GDM1 (cell line): ENCODE measurements around the gene FBLN1.
"Not testable (repeated sequence)": the region's sequence is repeated elsewhere in the genome, so short reads cannot be mapped to it uniquely, and the experiment has no call there.

Source experiments
- DNase-seq: peaks from one replicate; lab custom pipeline; 2025; lab: John Stamatoyannopoulos, UW

FBLN1 gene

DNA sequence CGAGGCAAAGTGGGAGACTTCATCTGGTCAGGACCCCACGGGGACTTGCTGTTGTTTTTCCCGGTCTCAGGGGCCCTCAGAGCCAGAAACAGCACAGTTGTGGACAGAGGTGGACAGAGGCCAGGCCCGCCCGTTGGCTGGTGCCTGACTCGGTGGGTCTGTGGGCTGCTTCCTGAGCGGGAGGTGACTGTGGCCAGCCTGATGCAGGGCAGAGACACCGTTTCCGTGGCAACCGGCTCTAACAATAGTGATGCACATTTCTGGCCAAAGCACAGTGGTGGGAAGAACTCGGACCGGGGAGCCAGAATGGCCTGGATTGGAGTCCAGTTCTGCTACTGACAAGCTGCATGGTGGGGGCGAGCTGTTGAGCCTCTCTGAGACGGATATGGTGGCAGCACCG lies 110.3 kb downstream of the FBLN1 start:
- DNase-seq = no peak

DNA sequence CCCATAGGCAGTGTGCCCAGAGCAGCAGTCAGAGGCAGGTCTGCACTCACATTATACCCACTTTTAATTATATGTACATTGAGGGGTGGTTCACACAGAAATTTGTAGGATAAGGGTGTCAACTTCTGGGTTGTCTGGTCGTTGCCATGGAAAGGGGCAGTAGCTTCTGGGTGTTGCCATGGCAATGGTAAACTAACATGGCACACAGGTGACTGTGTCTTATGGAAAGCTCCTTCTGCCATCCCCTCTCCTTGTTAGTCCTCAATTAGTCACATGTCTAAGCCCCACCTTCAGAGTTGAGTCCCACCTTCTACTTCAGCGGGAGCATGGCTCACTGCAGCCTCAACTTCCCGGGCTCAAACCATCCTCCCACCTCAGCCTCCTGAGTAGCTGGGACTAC lies 112.7 kb downstream of the FBLN1 start:
- no peak for DNase-seq

DNA sequence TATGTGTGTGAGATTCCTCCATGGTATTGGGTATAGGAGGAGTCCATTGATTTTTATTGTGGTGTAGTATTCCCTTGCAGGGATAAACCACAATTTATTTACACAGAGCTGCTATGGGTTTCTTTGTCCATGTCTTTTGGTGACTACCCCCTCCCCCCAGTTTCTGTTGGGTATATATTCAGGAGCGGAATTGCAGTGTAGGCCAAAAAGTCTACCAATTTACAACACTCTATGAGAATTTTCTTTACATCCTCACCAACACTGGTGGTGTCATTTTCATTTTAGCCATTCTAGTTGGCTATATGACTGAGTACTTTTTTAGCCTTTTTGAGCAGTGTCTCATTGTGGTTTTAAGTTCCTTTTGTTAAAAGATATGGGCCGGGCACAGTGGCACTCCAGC lies 113.7 kb downstream of the FBLN1 start:
- DNase-seq = no peak

DNA sequence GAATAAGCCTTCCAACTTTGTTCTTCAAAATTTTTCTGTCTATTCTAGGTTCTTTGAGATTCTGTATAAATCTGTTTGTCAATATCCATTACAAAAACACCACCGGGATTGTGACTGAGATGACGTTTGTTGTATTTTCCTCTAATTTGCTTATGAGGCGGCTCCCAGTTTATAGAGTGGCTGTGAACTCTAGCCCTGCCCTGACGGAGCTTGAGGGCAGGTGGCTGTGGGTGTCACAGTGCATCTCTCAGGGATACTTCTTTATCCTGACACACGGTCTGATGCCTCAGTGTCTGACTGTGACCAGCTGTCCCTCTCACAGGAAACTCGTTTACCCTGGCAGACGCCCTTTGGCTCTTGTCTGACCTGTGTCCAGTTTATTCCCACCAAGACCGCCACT lies 115.3 kb downstream of the FBLN1 start:
- no peak for DNase-seq

DNA sequence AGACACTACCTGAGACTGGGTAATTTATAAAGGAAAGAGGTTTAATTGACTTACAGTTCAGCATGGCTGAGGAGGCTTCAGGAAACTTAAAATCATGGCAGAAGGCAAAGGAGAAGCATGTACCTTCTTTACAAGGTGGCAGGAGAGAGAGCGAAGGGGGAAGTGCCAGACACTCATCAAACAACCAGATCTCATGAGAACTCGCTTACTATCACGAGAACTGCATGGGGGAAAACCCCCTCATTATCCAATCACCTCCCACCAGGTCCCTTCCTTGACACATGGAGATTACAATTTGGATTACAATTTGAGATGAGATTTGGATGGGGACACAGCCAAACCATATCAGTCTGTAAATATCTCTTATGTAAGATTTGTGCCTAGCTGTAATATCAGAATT lies 118.0 kb downstream of the FBLN1 start:
- DNase-seq = no peak

DNA sequence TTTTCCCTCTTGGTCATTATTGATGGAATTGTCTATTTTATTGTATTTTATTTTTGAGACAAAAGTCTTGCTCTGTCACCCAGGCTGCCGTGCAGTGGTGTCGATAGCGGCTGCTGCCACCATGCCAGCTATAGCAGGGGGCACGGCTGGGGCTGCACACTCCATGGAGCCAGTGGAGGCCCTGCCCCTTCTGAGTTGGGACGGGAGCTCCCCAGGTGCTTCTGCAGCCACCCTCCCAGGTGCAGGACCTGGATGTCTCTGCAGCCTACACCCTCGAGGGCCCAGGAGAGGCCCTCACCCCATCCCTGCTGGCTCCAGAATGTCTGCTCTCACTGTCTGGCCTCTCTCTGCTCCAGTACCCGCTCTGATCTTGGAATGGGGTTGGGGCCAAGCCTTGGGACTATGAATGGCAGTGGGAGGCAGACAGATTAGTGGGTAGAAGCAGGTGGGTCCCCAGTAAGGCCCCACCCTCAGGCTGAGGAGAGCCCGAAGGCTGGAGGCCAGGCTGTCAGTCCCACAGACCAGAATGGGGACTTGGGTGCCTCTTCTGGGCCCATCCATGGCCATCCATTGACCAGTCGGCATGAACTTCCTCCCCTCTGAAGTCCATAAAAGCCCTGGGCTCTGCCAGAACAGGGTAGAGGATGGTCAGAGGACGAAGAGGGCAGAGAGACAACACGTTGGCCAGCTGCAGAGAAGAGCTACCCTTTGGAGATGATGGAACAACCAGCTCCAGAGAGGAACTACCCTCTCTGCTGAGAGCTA lies 119.3 kb downstream of the FBLN1 start:
- no peak for DNase-seq

DNA sequence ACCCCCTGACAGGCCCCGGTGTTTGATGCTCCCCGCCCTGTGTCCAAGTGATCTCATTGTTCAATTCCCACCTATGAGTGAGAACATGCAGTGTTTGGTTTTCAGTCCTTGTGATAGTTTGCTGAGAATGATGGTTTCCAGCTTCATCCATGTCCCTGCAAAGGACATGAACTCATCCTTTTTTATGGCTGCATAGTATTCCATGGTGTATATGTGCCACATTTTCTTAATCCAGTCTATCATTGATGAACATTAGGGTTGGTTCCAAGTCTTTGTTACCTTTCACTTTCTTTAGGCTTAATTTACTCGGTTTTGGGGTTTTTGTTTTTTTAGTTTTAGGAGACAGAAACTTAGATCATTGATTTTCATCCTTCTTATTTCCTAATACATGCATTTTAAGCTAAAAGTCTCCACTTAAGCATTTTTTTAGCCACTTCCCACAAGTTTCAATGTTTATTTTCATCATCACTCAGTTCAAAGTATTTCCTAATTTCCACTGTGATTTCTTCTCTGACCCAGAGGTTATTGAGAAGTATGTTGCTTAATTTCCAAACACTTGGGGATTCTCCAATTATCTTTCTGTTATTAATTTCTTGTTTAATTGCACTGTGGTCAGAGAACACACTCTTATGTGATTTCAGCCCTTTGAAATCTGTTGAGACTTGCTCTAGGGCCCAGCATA lies 120.9 kb downstream of the FBLN1 start:
- DNase-seq = not testable (repeated sequence)

DNA sequence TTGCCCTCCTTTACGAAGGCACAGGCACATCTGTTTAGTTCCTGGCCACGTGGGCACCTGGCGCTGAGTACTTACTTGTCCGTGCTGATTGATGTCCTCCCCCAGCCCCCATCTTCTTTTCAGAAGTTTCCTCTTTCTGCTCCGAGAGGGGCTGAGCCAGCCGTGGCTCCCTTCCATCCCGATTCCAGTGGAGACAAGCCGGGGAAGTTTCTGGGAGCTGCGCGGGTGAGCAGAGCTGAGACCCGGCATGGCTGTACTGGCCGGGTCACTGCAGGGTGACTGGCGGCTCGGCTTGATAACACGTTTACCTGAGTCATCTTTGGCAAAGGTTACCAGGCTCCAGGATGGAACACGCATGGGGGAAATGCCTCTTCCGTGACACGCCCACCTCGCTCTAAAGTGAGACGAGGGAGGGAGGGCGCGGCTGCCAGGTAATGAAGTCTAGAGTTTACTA lies 123.5 kb downstream of the FBLN1 start:
- no peak for DNase-seq

DNA sequence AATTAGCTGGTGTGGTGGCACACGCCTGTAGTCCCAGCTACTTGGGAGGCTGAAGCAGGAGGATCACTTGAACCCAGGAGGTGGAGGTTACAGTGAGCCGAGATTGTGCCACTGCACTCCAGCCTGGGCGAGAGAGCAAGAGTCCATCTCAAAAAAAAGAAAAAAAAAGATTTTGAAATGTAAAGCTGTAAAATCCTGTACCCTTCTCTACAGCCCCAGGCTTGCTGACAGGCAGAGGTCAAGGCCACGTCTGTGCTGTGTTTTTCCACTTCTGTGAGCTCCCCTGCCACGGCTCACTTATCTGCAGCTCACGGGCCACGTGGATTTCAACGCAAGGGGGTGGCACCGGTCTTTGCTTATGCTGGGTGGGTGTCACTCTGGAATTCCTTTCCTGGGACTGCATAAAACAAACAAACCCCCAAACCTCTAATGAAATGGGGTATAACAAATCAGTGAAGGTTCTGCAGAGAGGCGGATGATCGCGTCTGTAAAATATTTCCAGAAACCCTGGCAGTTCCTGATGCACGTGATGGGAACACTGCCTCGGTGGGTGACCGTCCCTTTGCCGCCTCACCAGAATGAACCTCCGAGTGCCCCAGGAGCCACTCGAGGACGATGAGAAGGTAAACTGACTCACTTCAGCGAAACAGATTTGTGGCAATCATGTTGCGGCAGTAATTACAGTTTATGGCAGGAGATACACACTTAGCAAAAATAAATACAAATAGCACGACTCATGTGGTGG lies 125.0 kb downstream of the FBLN1 start:
- DNase-seq = no peak

DNA sequence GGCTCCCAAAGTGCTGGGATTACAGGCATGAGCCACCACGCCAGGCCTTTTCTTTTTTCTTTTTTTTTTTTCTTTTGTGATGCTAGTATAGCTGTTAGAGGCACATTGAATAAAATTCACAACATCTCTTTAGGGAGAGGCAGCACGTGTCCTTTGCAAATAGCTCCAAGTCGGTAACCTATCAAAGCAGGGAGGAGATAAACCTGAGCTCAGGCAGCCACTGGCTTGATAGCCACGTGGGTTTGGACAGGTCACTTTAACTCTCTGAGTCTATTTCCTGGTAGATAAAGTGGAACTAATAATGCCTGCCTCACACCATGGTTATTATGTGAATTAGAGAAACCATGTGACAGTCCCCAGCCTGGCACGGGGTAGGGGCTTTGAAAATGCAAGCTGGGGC lies 125.8 kb downstream of the FBLN1 start:
- no peak for DNase-seq

DNA sequence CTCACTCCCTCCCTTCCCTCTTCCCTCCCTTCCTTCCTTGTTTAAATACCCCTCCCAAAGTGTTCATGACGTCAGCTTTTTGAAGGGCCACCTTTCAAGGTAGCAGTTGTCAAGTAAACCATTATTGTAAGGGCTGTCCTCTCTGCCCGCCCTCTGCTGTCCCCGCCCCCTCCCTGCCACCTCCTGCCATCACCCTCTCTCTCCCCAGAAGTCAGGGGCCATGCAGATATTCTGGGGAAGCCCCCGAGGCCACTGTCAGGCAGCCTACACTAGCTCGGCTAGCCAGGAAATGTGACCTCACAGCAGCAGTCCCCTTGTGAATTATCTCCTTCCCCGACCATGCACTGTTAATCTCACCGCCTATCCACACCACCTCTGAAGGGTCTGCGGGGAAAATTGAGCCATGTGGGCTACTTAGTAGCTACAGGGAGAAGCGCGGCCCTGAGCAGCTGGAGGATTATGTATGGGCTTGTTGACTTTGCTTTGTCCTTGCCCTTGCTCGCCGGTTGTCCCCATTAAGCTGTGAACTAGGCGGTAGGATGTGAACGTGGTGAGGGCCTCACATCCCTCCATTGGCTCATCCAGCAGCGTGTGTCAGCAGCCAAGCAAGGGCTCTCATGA lies 126.9 kb downstream of the FBLN1 start:
- no peak for DNase-seq

DNA sequence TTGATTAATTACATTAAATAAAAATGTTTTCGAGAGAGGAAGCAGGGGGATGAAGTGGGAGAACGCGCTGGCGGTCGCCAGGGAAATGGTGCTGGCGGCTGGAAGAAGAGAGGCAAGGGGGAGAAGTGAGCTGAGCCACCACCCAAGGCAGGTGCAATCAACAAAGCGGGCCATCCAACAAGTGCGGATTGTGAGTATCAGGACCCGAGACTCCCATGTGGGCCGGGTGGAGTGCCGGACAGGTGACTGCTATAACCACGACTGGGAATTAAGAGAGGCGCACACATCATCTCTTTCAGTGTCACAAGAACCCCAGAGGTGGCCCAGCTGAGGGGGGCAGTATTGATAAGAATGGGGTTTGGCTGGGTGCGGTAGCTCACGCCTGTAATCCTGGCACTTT lies 127.8 kb downstream of the FBLN1 start:
- DNase-seq = no peak

DNA sequence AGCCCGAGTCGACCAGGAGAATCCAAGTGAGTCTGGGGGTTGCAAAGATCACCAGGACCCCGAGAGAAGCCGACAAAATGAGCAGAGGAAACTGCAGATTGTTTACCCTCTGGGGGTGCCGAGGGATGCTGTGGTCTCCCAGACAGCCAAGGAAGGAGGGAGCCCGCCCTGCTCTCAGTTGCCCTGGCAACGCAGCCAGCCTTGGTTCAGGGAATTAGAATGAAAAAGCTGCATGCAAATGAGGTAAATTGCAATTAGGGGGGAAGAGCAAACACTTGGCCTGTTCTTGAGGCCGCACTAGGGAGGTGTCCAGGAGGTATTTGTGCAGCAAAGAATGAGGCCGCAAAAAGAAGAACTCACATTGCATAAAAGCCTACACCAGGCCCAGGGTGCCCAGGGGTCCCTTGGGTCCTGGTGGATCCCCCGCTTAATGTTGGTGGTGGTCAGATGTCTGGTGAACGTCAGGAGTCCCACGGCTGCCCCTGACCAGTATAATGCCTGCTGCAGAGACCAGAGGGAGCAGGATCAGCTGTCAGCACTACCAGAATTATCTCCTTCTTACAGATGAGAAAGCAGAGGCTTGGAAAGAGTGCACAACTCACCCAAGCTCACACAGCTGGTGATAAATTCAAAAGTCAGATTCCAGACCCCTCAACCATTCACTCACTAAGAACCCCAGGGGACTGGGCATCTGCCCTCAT lies 128.6 kb downstream of the FBLN1 start:
- no peak for DNase-seq

DNA sequence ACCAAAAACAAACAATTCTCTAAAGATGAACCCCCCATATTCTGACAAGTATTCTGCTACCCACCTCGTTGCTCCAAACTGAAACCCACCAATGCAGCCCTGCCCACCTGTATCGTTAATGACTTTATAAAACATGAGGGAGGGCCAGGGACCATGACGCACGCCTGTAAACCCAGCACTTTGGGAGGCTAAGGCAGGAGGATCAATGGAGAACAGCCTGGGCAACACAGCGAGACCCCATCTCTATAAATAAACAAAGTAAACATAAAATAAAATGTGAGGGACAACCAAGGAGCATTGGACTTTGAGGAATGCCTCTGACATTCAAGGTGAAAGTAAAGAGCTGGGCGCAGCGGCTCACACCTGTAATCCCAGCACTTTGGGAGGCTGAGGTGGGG lies 129.2 kb downstream of the FBLN1 start:
- DNase-seq = no peak

DNA sequence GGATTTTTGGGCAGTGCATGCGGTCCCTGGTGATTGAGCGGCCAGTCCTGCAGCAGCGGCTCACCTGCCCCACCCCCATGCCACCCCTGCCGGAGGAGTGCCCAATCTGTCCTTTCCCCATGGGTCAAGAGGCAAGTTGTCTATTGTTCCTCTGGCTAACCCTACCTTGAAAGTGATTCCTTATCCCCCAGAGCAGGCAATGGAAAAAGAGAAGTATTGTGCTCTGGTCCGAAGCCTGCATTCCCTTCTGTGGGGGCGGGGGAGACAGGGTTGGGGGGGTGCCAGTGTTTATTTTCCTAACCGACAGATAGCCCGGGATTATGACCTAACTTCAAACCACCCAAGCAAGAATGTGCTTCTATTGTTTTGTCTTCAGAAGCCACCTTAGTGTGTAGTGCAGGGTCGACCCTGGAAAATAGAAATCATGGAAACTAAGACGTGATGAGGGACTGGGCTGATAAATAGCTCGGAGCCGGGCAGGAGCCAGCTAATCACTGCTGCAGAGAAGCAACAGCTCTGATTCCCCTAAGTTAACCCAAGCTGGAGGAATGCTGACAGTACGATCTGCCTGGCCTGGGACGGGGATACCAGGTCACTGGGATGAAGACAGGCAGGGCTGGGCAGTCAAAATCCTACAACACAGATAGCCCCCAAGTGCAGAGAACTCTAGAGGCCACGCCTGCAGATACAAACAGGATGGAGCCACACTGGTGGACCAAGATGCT lies 130.3 kb downstream of the FBLN1 start:
- DNase-seq = no peak

DNA sequence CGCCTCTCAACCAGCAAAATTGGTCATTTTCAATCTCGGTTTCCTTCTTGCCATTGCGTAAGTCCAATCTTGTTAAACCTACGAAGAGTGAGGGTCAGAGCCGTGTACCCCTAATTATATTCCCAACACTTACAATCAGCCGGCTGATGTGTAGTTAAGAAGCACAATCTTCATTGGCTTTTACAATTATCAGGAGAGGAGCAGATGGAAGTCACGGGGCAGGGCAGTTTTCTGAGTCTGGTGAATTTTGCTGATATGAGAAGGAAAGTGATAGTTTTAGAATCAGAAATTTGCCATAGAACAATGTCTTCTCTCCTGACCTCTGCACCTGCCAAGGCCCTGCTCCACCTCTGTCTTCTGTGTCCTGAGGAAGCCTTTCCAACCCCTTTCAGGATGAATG lies 134.0 kb downstream of the FBLN1 start:
- DNase-seq = no peak

DNA sequence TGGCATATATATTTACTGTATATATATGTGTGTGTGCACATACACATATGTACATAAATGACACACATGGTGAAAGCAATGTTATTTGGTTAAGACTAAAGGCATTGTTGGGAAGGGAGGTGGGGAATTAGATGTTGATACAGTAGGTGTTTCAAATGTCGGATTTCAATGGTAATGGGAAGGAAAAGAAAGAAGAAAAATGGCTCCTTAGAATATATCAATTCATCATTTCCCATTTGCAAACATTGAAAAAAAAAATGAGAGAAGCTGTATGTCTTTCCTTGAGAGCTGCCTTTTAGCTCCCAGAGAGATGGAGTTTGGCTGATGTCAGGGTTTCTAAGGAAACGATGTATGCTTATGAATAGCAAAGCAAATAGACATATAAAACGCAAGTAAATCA lies 135.5 kb downstream of the FBLN1 start:
- no peak for DNase-seq

DNA sequence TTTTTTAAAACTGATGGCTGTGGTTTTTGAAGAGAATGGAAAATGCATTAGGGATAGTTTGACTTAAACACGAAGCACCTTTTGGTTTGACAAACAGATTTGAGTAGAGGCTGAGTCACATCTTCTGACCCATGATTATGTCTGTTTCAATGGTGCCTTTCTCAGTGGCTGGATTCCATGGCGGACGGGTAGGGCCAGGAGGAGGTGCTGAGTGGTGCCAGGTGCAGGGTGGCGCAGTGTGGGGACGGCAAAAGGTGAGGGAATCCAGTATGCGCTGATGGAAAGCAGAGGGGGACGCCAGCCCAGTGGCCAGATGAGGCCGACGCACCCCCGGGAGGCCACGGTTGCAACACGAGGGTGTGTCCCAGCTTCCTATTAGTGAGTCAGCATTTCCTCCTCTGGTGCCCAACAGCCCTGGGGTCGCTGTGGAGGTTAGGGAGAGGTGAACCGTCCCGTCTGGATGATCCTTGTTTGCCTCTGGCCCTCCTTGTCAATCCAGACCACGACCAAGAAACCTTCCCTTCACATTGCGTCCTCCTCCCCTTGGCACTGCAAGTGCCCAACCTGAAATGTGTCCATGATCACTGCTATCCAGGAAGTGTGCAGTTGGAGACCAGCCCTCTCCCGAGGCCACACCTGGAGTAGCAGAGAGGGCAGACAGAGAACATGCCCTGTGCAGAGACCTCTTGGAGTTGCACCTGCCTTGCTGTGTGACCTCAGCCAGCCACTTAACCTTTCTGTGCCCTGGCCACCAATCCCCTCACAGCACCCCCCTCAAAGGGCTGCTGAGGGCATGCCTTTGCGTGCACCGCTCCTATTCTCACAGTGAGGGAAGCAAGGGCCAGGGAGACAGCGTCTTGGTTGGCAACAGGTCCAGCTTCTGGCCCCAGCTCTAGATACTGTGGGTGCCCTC lies 136.4 kb downstream of the FBLN1 start:
- no peak for DNase-seq

DNA sequence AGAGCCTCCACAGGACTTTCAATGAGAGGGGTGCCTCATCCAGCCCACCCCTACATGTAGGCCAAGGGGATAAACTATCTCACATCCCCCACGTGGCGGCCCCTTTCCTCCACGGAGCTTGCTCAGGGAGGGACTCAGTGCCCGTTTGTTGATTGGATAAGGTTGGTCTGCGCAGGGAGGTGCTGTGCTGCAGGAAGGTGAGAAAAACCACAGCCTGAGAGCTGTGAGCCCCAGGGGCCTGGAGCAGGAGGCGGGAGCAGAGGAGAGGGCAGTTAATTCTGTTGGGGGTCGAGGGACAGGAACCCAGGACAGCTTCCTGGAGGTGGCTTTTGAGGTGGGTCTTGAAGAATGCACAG lies 137.0 kb downstream of the FBLN1 start:
- peak; percentile 57 for DNase-seq

DNA sequence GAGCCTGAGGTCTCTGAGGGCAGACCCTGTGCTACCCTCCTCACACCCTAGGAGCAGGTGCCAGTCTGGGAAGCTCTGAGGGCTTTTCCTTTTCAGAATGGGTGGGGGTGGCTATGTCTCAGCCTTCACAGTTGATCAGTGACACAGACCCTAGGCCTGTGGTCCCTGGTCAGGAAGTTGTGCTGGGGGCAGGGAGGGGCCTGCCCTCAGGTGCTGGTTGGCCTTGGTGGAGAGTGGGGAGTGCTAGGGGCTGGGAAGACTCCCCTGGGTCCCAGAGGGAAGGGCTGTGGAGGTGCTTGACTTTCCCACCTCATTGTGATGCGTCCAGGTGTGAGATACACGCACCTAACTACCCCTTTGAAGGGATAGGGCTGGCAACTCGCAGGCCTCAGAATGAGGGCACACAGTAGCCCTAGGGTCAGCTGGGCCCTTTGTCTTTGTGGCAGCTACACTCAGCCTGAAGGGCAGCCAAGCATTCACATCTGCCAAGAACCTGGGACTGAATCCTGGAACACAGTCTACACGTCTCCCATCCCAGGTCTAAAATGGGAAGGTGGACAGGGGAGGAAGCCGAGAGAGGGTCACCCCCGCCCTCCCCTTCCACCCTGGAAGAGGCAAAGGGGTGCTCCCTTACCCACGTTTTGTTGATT lies 137.7 kb downstream of the FBLN1 start:
- DNase-seq = peak; percentile 39
